Transverse colon (tissue), 4 donors: ENCODE data around the gene PEF1. TPM values are rescaled to one million over a fixed set of nuclear protein-coding genes. Genes with fewer than 3 reads are reported as not detected.

ENCODE experiments used
- DNase-seq: peaks from one replicate; pipeline ENCODE4 v3.0.0-alpha.2; 2019
- H3K27ac ChIP-seq, 4 donors: fragments of 200-600 bp; sonication (generic); 2 replicates each; pipeline ENCODE4 v1.5.1; 2016 to 2018; ENCODE audit warnings: inconsistent platforms in 4 of 4
- H3K27me3 ChIP-seq: fragments of 200-600 bp; sonication (generic); 2 replicates; pipeline ENCODE4 v1.5.1; 2017; ENCODE audit warnings: inconsistent platforms
- H3K36me3 ChIP-seq, 4 donors: fragments of 200-600 bp; sonication (generic); 2 replicates each; pipeline ENCODE4 v1.5.1; 2017 to 2019; ENCODE audit warnings: inconsistent platforms in 4 of 4
- H3K4me1 ChIP-seq, 4 donors: fragments of 200-600 bp; sonication (generic); 2 replicates each; pipeline ENCODE4 v1.5.1; 2017 to 2020; ENCODE audit warnings: inconsistent platforms in 4 of 4
- H3K4me3 ChIP-seq, 4 donors: fragments of 200-600 bp; sonication (generic); 1 replicate in 1 of 4; 2 replicates in 3 of 4; pipeline versions ENCODE4 v1.5.1 to v1.6.1; 2017 to 2019; ENCODE audit warnings: inconsistent platforms in 4 of 4
- H3K9me3 ChIP-seq, 2 donors: fragments of 200-600 bp; sonication (generic); 2 replicates each; pipeline ENCODE4 v1.5.1; 2017 to 2019; ENCODE audit warnings: inconsistent platforms in 2 of 2
- CTCF ChIP-seq, 5 experiments: fragments of 200-600 bp in 3 of 5; fragments of 450-650 bp in 2 of 5; sonication (generic) in 3 of 5; IDR thresholded peaks; 1 replicate in 2 of 5; 2 replicates in 3 of 5; pipeline ENCODE4 v1.5.1; 2016 to 2017; ENCODE audit warnings: antibody characterized with exemption in 5 of 5, inconsistent platforms in 3 of 5, mild to moderate bottlenecking in 2 of 5, moderate library complexity in 1 of 5
- EP300 ChIP-seq: sonication (generic); formaldehyde crosslinking; IDR thresholded peaks from one replicate; pipeline ENCODE4 v1.6.1; 2017; ENCODE audit warnings: antibody characterized with exemption, low read depth
- POLR2A ChIP-seq: fragments of 450-650 bp; IDR thresholded peaks from one replicate; pipeline ENCODE4 v1.6.1; 2016; ENCODE audit warnings: antibody characterized with exemption, mild to moderate bottlenecking, moderate library complexity
- POLR2AphosphoS5 ChIP-seq, 3 donors: sonication (generic); formaldehyde crosslinking; IDR thresholded peaks; one replicate each; pipeline ENCODE4 v1.6.1; 2016; ENCODE audit warnings: antibody characterized with exemption in 3 of 3
- WGBS, 2 donors: methylation state at CpG; one replicate each; pipeline ENCODE4 v1.1.5; 2018; ENCODE audit warnings: low coverage in 1 of 2; 5-methylcytosine and 5-hydroxymethylcytosine counted together
- in situ Hi-C, 4 donors: fragments of 200-750 bp; cut with MboI; loops; one replicate each; pipeline versions ENCODE4 v1.15.0 to v1.15.1; 2017; ENCODE audit warnings: low sequenced_read_pairs in 3 of 4, low pct_ligation_motif_present in 1 of 4, low pct_unique_long_range_greater_than_20kb in 1 of 4
- intact Hi-C: fragments of 100-400 bp; cut with DNase I; formaldehyde crosslinking; loops from one replicate; pipeline ENCODE4 v1.15.1; 2023; ENCODE audit warnings: low total_unique reads
- total RNA-seq, 4 donors: library from RNA; depleted of rRNA; stranded (reverse); fragments of >200 nt; gene quantifications; one replicate each; pipeline ENCODE4 v1.1.0, GENCODE V29; 2016

PEF1 gene
- total RNA-seq, 4 donors from 2014 or later = 12.3 to 61.7 (median 49.9) TPM

GRCh38 chr1:31690921-31691320, 46.2 kb upstream of the PEF1 start:
- in situ Hi-C loops = no loop called here
- no peaks in the 10 kb centered on the region for H3K27me3 ChIP-seq
- DNase-seq = no peak
- intact Hi-C loops = no loop called here
- no peaks in the 10 kb centered on the region for H3K36me3 ChIP-seq
- H3K4me3 ChIP-seq = no peak overlapping the region
- no peaks in the 10 kb centered on the region for H3K9me3 ChIP-seq
- no peak overlapping the region for H3K27ac ChIP-seq
- 84% methylated on average over 10 of the region's 10 CpGs; no CpG with 5 or more reads in 1 of the 2 donors for WGBS, 2 donors
- TF ChIP-seq POLR2A = no peak
- TF ChIP-seq EP300 = no peak
- no peak for TF ChIP-seq POLR2AphosphoS5 (IDR thresholded peaks at IDR 0.05)
- TF ChIP-seq CTCF (IDR thresholded peaks at IDR 0.05) = no peak
- peaks cover 0 to 14% (median 8%) of the 10 kb centered on the region in 4 donors for H3K4me1 ChIP-seq

DNA sequence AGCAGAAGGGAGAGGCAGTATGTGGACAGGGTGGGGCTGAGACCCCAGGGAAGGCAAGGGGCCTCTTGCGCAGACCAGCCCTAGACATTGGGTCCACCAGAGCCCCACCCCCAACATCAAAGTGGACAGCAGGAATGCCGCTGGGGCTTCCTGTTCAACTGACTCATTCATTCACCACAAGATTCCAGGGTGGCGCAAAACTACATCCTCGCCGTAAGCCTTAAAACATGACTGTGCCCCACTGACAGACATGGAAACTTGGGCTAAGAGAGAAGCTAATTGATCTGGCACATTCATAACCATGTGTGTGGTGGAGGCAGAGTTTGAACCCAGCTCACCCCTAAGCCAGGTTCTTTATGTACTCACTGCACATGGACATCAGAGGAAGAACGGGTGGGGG, 45.2 kb upstream of the PEF1 start:
- Histone ChIP-seq H3K4me1 (peaks cover 0 to 14% (median 8%) of the 10 kb centered on the region in 4 donors), H3K4me3 (no peak overlapping the region), H3K9me3 (no peaks in the 10 kb centered on the region), H3K27ac (no peak overlapping the region), H3K36me3 (no peaks in the 10 kb centered on the region), H3K27me3 (no peaks in the 10 kb centered on the region)
- no peak for DNase-seq
- 88% methylated on average over 6 of the region's 6 CpGs; no CpG with 5 or more reads in 1 of the 2 donors for whole genome bisulfite sequencing, 2 donors
- intact Hi-C loops = no loop called here
- TF ChIP-seq EP300 = no peak
- no peak for TF ChIP-seq POLR2A
- TF ChIP-seq CTCF (IDR thresholded peaks at IDR 0.05) = no peak
- no peak for TF ChIP-seq POLR2AphosphoS5 (IDR thresholded peaks at IDR 0.05)
- in situ Hi-C loops = no loop called here

GRCh38 chr1:31689379-31689778, 44.7 kb upstream of the PEF1 start:
- 76% methylated on average over 2 of the region's 2 CpGs; no CpG with 5 or more reads in 1 of the 2 donors for WGBS, 2 donors
- Histone ChIP-seq H3K4me3 (no peak overlapping the region), H3K36me3 (no peaks in the 10 kb centered on the region), H3K27ac (no peak overlapping the region), H3K27me3 (no peaks in the 10 kb centered on the region), H3K4me1 (peaks cover 0 to 14% (median 8%) of the 10 kb centered on the region in 4 donors), H3K9me3 (no peaks in the 10 kb centered on the region)
- intact Hi-C loops (no loop called here), in situ Hi-C loops (no loop called here)
- TF ChIP-seq CTCF (IDR thresholded peaks at IDR 0.05) (no peak), EP300 (no peak), POLR2A (no peak), POLR2AphosphoS5 (IDR thresholded peaks at IDR 0.05) (no peak)
- no peak for DNase-seq

DNA sequence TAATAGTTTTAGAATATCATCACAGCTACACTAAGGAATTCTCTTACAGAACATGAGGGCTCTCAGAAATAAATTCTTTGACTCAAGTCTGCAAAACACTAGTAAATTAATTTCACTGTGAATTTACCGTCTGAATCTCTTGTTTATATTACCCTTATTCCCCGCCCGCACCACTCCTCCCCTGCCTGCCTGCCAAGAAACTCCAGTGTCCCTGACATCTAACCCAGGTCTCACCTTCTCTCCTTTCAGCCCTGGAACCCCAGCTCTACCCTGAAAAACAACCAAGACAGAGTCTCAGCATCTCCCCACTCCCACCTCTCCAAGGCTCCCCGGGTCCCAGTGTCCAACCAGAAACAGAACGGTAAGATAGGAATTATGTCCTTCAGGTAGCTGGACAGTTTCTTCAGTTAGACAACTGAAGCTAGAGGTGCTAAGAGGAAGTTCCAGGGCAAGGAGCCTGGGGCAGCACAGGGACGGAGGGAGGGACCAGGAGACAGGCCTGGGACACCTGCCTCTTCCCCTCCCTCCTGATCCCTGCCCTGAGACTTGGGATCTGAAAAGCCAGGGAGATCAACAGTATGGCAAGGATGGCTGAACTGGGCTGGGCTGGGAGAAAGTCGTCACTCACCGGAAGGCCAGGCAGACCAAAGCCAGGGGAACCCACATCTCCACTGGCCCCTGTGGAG, 43.7 kb upstream of the PEF1 start:
- 33 to 39% methylated on average over 6 to 8 of the region's 8 CpGs for WGBS, 2 donors
- intact Hi-C loops (no loop called here), in situ Hi-C loops (no loop called here)
- Histone ChIP-seq H3K4me1 (peaks cover 0 to 14% (median 8%) of the 10 kb centered on the region in 4 donors), H3K4me3 (no peak overlapping the region), H3K9me3 (no peaks in the 10 kb centered on the region), H3K27me3 (no peaks in the 10 kb centered on the region), H3K27ac (peak overlapping the region; percentile 48 to 77 (median 52)), H3K36me3 (no peaks in the 10 kb centered on the region)
- TF ChIP-seq POLR2AphosphoS5 (IDR thresholded peaks at IDR 0.05) (no peak), POLR2A (no peak), CTCF (IDR thresholded peaks at IDR 0.05) (no peak), EP300 (no peak)
- DNase-seq = no peak
